LoVo (cell line): ENCODE measurements around the gene FANCM.

ENCODE experiments used
- DNase-seq: peaks from one replicate; pipeline ENCODE4 v3.0.0-alpha.2; 2016; ENCODE audit warnings: low spot score

FANCM gene

GRCh38 chr14:45246151-45246550 lies 110.4 kb downstream of the FANCM start:
- no peak for DNase-seq

GRCh38 chr14:45246691-45247090 lies 111.0 kb downstream of the FANCM start:
- DNase-seq = no peak

GRCh38 chr14:45247427-45247826 lies 111.7 kb downstream of the FANCM start:
- DNase-seq = no peak

- DNase-seq = no peak
These were observed 114.3 kb downstream of the FANCM start for GRCh38 chr14:45249856-45250575.
